IPS-NIHi7 (cell line): ENCODE data around the gene POLR2H.
A peak's percentile ranks its signal among the peaks of the same experiment; 100 is the strongest.

Source experiments
- DNase-seq: peaks from one replicate; pipeline ENCODE4 v3.0.0; 2012; ENCODE audit warnings: mixed read lengths; ENCODE audit errors: extremely low spot score

Gene POLR2H

GRCh38 chr3:184387174-184387714 is 25.7 kb downstream of the POLR2H start:
- DNase-seq: no peak

- DNase-seq: no peak
These were observed 26.8 kb downstream of the POLR2H start for GRCh38 chr3:184388164-184388935.

DNA sequence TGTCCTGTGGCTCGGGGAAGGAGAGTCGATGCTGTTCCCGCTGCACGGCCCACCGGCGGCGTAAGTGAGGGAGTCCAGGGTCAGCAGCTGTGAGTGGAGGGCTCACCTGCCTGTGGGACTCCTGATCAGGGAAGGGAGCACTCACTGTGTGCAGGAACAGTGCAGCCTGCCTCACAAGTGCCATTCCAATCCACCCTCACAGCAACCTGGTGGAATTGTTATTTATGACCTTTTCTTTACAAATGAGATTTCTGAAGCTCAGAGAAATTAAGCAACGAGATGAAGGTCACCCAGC is 27.4 kb downstream of the POLR2H start:
- DNase-seq: no peak

- no peak for DNase-seq
These were observed 27.9 kb downstream of the POLR2H start for GRCh38 chr3:184389384-184389783.

DNA sequence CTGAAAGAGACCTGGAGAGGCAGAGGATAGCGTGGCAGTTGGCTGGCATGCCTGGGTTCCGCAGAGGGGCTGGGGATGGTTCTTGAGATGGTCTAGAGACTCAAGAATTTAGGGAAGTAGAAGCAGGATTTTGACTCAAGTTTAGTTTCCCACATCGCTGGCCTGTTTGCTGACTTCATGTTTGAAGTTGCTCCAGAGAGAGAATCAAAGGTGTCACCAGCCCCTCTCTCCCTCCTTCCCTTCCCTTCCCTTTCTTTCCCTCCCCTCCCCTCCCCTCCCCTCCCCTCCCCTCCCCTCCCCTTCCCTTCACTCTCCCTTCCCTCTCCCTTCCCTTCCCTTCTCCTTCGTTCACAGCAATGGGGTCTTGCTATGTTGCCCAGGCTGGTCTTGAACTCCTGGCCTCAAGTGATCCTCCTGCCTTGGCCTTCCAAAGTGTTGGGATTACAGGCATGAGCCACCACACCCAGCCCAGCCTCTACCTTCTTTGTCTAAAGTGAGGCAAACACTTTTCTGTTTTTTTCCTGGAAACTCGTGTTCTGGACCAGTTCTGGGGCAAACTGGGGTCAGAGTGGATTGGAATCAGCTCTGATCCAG is 28.5 kb downstream of the POLR2H start:
- DNase-seq: no peak

DNA sequence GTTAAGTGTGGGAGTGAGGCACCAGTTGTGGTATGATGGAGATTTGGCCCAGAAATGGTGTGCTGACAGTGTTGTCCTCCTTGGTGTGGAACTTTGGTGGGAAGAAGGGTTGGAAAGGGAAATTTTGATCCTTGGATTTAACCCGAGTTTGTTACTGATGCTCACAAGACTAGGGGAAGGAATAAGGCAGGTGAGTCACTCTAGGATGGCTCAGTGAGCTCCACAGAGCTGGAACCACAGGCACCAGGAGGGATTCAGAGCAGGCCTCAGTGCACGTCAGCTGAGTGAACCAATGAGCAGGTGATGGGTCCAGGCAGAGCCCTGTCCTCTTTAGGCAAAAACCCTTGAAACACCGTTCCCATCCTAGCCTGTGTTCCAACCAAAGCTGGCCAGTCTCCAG is 29.8 kb downstream of the POLR2H start:
- DNase-seq: no peak

GRCh38 chr3:184395320-184395660 is 33.8 kb downstream of the POLR2H start:
- DNase-seq: no peak

- peak; percentile 62 for DNase-seq
These were observed 37.9 kb downstream of the POLR2H start for GRCh38 chr3:184399410-184399809.

DNA sequence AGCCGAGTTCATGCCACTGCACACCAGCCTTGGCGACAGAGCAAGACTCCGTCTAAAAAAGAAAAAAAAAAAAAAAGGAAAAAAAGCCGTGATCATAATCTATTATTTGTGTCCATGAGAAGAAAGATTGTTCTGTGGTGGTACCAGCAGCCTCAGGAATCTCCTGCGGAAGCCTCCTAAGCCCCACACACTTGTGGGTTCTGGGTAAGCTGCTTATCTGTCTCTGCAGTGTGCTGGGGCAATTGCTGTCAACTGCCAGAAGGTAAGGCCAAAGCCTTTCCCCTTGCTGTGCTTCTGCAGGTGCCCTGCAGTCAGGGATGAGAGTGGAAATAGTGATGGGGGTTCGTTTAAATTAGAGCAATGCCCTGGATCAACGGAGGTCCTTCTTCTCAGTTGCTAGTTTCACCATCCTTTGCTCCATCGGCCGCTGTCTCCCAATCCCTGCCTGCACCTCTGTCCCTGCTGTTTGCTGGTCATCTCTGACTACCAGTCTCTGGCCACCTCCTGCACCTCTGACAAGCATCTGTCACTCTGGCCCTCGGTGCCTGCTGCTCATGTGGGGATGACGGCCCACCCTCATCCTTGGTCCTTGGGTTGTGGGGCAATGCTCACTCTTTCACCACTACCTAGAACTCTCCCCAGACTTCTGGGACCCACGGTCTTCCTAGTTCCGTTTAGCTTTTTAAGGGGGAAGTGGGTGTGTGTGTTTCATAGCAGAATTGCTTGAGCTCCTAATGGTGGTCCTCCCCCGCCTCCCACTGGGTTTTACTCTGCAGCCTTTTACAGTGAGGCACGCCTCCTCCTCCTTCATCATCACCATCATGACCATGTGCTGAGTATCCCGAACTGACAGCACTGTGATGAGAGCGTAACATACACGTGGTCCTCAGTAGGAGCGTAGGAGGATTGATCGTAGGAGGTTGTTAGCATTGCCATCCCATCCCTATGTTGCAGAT is 43.8 kb downstream of the POLR2H start:
- DNase-seq: no peak

DNA sequence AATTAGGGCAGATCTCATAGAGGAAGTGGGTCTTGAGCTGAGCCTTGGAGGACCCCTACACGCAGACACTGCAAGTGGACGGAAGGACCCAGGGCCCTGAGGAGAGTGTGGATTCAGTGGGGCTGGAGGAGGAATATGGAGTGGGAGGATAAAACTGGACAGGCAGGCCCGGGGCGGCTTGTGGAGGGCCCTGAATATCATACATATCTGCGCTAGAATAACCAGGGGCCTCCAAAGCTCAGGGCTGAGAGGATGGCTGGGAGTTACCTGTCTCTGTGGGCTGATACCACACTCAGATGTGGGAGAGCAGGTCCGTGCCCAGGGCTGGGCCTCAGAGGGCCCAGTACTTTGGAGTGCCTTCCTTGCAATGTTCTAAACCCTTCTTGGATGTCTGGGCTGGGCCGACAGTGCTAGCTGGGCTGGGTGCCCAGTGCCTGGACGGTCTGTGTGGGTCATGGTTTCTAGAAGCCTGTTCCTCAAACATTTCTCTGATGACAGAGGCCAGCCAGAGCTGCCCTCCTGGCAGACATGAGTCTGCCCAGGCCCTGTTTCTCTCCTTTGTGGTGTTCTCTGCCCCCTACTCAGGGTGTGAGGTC is 47.9 kb downstream of the POLR2H start:
- no peak for DNase-seq

GRCh38 chr3:184409946-184410500 is 48.5 kb downstream of the POLR2H start:
- DNase-seq: no peak

GRCh38 chr3:184414418-184415202 is 53.1 kb downstream of the POLR2H start:
- no peak for DNase-seq

DNA sequence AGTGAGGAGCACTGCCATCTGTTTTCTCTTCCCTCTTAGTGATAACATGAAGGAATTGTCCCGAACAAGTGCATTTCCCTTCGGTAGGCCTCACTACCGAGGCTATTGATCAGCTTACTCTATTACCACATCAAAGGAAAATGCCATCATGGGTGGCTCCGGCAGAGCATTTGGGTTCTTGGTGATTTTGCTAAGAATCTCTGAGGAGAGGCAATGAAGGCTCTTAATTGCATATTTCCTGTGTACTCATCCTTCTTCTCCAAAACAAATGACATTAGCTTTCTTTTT is 53.6 kb downstream of the POLR2H start:
- DNase-seq: no peak

DNA sequence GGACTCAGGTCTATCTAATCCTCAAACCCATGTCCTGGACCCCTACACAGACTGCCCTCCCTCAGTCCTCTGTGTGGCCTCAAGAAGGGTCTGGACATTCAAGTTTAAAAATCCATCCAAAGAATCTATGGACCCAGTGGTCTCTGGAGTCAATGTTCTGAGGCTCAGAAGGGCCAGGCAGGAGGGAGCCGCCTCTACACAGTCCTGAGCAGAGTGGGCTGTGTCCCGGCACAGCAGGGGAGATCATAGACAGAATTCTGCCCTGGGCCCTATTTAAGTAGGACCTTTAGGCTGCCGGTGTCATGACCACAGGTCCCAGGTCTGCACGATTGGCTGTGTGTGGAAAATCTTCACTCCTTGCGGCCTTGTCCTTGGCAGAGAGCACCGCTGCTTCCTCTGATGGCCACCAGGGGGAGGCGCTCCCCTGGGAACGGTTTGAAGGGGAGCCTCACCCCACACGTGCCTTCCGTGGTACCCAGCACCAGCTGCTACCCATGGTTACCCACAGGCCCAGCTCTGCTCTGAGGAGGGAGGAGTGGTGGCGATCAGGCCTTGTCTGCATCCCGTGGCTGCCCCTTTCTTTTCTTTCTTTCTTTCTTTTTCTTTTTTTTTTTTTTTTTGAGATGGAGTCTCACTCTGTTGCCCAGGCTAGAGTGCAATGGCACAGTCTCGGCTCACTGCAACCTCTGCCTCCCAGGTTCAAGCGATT is 56.3 kb downstream of the POLR2H start:
- DNase-seq: peak; percentile 87
